Measurements from ENCODE around the gene CAPNS1.

The CAPNS1 gene

DNA sequence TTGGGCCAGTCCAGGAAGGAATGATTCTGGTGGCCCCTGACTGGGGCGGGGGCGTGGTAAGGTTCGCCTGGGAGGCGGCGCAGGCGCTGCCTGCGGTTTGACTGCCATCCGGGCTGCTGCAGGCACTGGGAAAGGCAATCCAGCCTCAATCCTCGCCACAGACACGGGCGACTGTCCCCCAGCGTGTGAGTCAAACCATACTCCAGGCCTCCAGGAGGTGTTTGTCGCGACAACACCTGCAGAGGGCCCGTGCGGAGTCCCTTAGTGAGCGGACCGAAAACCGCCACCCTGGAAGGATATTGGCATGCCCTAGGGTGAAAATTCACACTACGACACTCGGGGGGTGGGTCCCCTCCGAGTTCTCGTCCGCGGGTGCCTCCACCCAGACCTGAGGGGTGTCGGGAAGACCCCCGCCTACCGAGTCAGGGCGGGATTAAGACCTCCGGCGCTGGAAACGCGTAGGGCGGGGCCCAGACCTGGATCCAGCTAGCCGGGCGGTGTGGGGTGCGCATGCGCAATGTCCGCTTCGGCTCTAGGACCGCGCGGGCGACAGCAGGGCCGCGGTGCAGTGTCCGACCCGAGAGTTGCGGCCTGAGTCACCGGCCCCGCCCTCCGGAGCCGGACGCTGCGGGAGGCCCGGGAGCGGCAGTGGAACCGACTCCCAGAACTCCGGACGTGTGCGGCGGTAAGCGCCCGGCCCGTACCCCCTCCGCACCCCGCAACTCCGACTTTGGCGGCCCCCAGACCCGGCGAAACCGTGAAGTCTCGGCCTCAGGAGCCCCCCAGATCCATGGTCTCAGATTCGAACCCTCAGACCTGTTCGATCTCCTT is at the start of gene CAPNS1:
Gene CAPNS1, plus strand, starts transcription at position 594 of the 831 bp plus-strand sequence. CDS start 946 bp downstream, outside the sequence.
- H3K9me3 Mint-ChIP-seq = peaks cover 0 to 5% of the 10 kb centered on the region in 2 donors
- H3K27me3 Mint-ChIP-seq = peaks cover 17% of the 10 kb centered on the region
- peak within 1 kb of the TSS; percentile 98 for H3K4me3 Mint-ChIP-seq
- DNase-seq (peak; percentile 95 to 96), ATAC-seq (peak; percentile 88)
- peaks cover 37% of the 10 kb centered on the region for H3K4me1 Mint-ChIP-seq
- H3K27ac Mint-ChIP-seq = peak within 1 kb of the TSS; percentile 95 to 96

DNA sequence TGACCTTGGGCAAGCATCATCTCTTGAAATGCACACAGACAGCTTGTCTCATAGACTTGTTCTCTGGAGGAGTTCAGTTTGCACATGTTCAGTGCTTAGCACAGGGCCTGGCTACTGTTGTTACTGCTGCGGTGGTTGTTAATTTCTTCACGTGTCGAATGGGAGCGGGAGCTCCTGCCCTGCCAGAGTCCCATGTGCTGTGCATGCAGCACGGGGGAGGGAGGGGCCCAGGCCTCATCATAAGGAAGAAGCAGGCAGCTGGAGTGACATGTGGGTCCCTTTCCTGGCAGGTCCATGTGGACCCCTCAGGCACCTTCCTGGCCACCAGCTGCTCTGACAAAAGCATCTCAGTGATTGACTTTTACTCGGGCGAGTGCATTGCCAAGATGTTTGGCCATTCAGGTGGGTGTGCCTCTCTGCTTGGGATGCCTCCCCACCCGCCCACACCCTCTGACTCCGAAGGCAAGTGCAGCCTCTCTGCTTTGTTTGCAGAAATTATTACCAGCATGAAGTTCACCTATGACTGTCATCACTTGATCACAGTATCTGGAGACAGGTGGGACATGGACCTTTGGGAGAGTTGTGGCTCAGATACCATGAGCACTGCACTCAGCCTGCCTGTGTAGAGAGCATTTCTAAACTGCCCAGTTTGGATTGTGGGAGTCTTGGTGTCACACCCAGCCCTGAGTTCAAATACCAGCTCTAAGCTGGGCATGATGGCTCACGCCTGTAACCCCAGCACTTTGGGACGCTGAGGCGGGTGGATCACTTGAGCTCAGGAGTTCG is 48.8 kb upstream of the CAPNS1 start:
- H3K9me3 Mint-ChIP-seq = no peaks in the 10 kb centered on the region
- no peaks in the 10 kb centered on the region for H3K27me3 Mint-ChIP-seq
- peaks cover 29% of the 10 kb centered on the region for H3K4me1 Mint-ChIP-seq
- H3K27ac Mint-ChIP-seq = no peak overlapping the region
- no peak for DNase-seq
- peak overlapping the region in 1 of 2 donors; percentile 35 for H3K4me3 Mint-ChIP-seq
- no peak for ATAC-seq

GRCh38 chr19:36092566-36092965 is 47.3 kb upstream of the CAPNS1 start:
- no peaks in the 10 kb centered on the region for H3K27me3 Mint-ChIP-seq
- peaks cover 29% of the 10 kb centered on the region for H3K4me1 Mint-ChIP-seq
- H3K4me3 Mint-ChIP-seq = peak overlapping the region in 1 of 2 donors; percentile 55
- peak overlapping the region in 1 of 2 donors; percentile 36 for H3K27ac Mint-ChIP-seq
- peak; percentile 31 for ATAC-seq
- no peak for DNase-seq
- H3K9me3 Mint-ChIP-seq = no peaks in the 10 kb centered on the region

DNA sequence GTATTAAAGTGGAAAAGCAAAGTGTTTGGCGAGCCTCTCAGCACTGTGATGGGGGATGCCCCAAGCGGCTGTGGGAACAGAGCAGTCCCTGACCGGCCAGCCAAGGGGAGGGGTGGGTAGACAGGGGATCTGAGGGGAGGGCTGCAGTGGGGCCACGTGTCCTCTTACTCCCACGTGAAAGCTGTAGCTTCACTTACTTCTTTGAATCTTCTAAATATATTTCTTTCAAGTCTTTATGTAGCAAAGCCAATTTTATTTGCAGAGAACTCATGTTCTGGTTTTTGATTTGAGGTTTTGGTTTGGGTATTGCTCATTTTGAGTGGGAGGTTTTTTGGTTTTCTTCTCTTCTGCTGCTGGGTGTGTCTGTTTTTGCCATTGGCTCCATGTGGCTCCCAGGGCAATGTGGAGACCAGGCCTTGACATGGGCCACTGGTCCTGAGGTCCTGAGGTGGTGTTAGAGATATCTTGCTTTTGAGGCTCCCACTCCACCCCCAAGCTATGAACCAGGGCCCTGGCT is 46.7 kb upstream of the CAPNS1 start:
- ATAC-seq (peak; percentile 92), DNase-seq (peak; percentile 30 to 46)
- no peaks in the 10 kb centered on the region for H3K9me3 Mint-ChIP-seq
- peak overlapping the region; percentile 20 to 55 for H3K4me3 Mint-ChIP-seq
- H3K27me3 Mint-ChIP-seq = no peaks in the 10 kb centered on the region
- peak overlapping the region; percentile 36 to 62 for H3K27ac Mint-ChIP-seq
- peaks cover 29% of the 10 kb centered on the region for H3K4me1 Mint-ChIP-seq

DNA sequence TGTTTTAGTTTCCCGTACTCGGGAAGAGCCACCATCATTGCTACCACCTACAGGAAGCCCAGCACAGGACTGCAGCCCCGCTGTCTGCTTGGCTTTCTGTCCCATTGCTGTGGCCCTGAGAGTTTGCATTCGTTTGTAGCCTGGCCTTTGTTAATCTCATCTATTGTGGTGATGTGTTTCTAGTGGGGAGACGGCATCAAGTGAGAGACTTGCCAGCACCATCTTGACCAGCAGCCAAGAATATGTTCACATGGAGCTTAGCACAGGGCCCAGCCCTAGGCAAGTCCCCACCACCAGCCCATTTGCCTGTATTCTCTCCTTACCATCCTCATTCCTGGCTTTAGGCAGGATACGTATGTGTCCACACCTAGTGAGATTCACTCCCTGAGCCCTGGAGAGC is 46.2 kb upstream of the CAPNS1 start:
- H3K27me3 Mint-ChIP-seq = no peaks in the 10 kb centered on the region
- no peak for DNase-seq
- H3K9me3 Mint-ChIP-seq = no peaks in the 10 kb centered on the region
- no peak overlapping the region for H3K4me3 Mint-ChIP-seq
- H3K27ac Mint-ChIP-seq = peak overlapping the region in 1 of 2 donors; percentile 62
- H3K4me1 Mint-ChIP-seq = peaks cover 29% of the 10 kb centered on the region
- no peak for ATAC-seq

GRCh38 chr19:36097036-36097435 is 42.8 kb upstream of the CAPNS1 start:
- Mint-ChIP-seq H3K27ac (peak overlapping the region; percentile 10 to 72), H3K4me1 (peaks cover 21% of the 10 kb centered on the region), H3K4me3 (no peak overlapping the region), H3K9me3 (no peaks in the 10 kb centered on the region), H3K27me3 (no peaks in the 10 kb centered on the region)
- ATAC-seq = no peak
- no peak for DNase-seq

GRCh38 chr19:36099166-36099785 is 40.6 kb upstream of the CAPNS1 start:
- no peak overlapping the region for H3K4me3 Mint-ChIP-seq
- no peak overlapping the region for H3K27ac Mint-ChIP-seq
- H3K9me3 Mint-ChIP-seq = no peaks in the 10 kb centered on the region
- DNase-seq (no peak), ATAC-seq (no peak)
- no peaks in the 10 kb centered on the region for H3K4me1 Mint-ChIP-seq
- no peaks in the 10 kb centered on the region for H3K27me3 Mint-ChIP-seq

- H3K4me3 Mint-ChIP-seq = no peak overlapping the region
- H3K27me3 Mint-ChIP-seq = no peaks in the 10 kb centered on the region
- DNase-seq = no peak
- no peak for ATAC-seq
- H3K27ac Mint-ChIP-seq = no peak overlapping the region
- no peaks in the 10 kb centered on the region for H3K9me3 Mint-ChIP-seq
- no peaks in the 10 kb centered on the region for H3K4me1 Mint-ChIP-seq
Observed at GRCh38 chr19:36100476-36100875, 39.4 kb upstream of the CAPNS1 start.

GRCh38 chr19:36101550-36102327 is 38.1 kb upstream of the CAPNS1 start:
- ATAC-seq = no peak
- H3K4me3 Mint-ChIP-seq = no peak overlapping the region
- no peak for DNase-seq

DNA sequence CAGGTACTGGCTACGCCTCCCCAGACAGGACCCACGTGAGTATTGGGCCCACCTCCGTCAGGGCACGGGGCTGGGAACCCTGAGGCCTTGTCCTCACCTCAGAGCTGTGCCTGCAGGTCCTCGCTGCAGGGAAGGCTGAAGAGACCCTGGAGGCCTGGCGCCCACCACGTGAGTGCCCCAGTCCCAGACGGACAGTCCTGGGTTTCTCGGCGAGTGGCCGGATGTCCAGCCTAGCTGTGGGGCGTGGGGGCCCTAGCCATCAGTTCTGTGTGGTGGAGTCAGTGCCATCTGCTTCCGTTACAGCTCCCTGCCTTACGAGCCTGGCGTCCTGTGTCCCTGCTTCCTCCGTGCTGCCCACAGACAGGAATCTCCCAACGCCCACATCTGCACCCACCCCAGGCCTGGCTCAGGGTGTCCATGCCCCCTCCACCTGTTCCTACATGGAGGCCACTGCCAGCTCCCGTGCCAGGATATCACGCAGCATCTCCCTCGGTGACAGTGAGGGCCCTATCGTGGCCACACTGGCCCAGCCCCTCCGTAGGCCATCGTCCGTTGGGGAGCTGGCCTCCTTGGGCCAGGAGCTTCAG is 36.7 kb upstream of the CAPNS1 start:
- H3K27ac Mint-ChIP-seq = peak overlapping the region in 1 of 2 donors; percentile 48
- ATAC-seq (no peak), DNase-seq (no peak)
- no peaks in the 10 kb centered on the region for H3K27me3 Mint-ChIP-seq
- no peak overlapping the region for H3K4me3 Mint-ChIP-seq
- no peaks in the 10 kb centered on the region for H3K9me3 Mint-ChIP-seq
- no peaks in the 10 kb centered on the region for H3K4me1 Mint-ChIP-seq

More at GRCh38 chr19:36101550-36102327, 38.1 kb upstream of the CAPNS1 start:
- H3K4me1 Mint-ChIP-seq = no peaks in the 10 kb centered on the region
- H3K27ac Mint-ChIP-seq = peak overlapping the region in 1 of 2 donors; percentile 19
- no peaks in the 10 kb centered on the region for H3K9me3 Mint-ChIP-seq
- no peaks in the 10 kb centered on the region for H3K27me3 Mint-ChIP-seq

GRCh38 chr19:36103842-36104552 is 35.9 kb upstream of the CAPNS1 start:
- Mint-ChIP-seq H3K4me3 (no peak overlapping the region), H3K27ac (peak overlapping the region in 1 of 2 donors; percentile 63), H3K27me3 (no peaks in the 10 kb centered on the region), H3K4me1 (no peaks in the 10 kb centered on the region), H3K9me3 (no peaks in the 10 kb centered on the region)
- ATAC-seq = no peak
- DNase-seq = no peak

GRCh38 chr19:36106441-36106840 is 33.4 kb upstream of the CAPNS1 start:
- Mint-ChIP-seq H3K4me3 (no peak overlapping the region), H3K4me1 (no peaks in the 10 kb centered on the region), H3K27ac (peak overlapping the region in 1 of 2 donors; percentile 20), H3K27me3 (no peaks in the 10 kb centered on the region), H3K9me3 (no peaks in the 10 kb centered on the region)
- DNase-seq = no peak
- ATAC-seq = no peak

DNA sequence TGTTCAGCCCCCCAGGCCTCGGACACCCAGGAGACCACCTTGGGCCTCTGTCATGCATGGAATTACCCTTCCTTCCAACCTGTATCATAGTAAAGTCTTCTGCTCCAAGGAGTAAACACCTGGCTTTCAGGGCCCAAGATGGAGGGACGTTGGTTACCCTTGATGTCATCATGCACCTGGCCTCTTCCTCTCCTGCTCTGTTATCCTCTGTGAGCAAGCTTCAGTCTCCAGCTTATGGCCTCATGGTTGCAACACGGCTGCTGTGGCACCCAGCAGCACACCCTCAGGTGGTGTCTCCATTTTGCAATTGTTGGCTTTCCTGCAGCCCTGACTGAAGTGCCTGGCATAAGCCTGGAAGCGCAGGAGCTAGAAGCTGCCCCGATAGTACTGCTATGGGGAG is 32.9 kb upstream of the CAPNS1 start:
- DNase-seq = no peak
- H3K4me3 Mint-ChIP-seq = no peak overlapping the region
- no peaks in the 10 kb centered on the region for H3K4me1 Mint-ChIP-seq
- no peaks in the 10 kb centered on the region for H3K9me3 Mint-ChIP-seq
- no peaks in the 10 kb centered on the region for H3K27me3 Mint-ChIP-seq
- no peak for ATAC-seq
- H3K27ac Mint-ChIP-seq = peak overlapping the region; percentile 8 to 21

DNA sequence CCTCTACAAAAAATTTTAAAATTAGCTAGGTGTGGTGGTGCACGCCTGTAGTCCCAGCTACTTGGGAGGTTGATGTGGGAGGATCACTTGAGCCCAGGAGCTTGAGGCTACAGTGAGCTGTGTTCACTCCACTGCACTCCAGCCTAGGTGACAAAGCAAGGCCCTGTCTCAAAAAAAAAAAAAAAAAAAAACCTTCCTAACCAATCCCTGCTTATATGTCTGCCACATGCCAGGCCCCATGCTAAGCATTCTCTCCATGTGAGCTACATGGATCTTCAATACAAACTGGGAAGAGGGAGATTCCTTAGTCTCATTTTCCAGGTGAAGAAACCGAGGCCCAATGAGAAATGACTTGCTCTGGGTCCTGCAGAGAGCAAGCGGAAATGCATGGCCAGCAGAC is 31.2 kb upstream of the CAPNS1 start:
- ATAC-seq (no peak), DNase-seq (no peak)
- Mint-ChIP-seq H3K4me3 (no peak overlapping the region), H3K27ac (no peak overlapping the region), H3K9me3 (no peaks in the 10 kb centered on the region), H3K27me3 (no peaks in the 10 kb centered on the region), H3K4me1 (peaks cover 12% of the 10 kb centered on the region)

Data from stimulated activated naive CD8-positive, alpha-beta T cell treated with anti-CD3 and anti-CD28 coated beads, Interleukin-15, amount 100 ng/mL, for 72 hours (primary cell).